ENCODE measurements around the gene RCOR3. TPM values are rescaled to one million over a fixed set of nuclear protein-coding genes. Genes with fewer than 3 reads are reported as not detected.

The RCOR3 gene
- total RNA-seq, 4 donors from 2014 or later: 20.5 to 45.6 (median 31.0) TPM

DNA sequence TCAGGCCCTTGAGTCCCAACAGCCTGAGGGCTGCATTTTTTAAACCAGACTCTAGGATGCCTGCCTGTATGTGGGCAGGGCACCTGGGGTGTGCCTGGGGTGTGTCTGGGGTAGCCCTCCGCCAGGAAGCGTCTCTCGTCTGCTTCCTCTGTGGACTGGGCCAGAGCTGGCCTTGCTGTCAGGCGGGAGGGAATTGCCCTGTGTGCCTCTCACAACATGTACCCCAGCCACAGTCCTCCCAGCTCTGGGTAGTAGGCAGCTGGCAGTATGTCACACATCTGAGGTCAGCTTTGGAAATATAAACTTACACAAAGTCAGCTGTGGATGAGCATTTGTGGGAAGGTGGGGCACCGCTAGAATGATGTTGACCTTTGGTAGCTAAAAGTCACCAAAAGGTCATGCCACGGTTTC is 80.5 kb downstream of the RCOR3 start:
- TF ChIP-seq, protein P1, sequence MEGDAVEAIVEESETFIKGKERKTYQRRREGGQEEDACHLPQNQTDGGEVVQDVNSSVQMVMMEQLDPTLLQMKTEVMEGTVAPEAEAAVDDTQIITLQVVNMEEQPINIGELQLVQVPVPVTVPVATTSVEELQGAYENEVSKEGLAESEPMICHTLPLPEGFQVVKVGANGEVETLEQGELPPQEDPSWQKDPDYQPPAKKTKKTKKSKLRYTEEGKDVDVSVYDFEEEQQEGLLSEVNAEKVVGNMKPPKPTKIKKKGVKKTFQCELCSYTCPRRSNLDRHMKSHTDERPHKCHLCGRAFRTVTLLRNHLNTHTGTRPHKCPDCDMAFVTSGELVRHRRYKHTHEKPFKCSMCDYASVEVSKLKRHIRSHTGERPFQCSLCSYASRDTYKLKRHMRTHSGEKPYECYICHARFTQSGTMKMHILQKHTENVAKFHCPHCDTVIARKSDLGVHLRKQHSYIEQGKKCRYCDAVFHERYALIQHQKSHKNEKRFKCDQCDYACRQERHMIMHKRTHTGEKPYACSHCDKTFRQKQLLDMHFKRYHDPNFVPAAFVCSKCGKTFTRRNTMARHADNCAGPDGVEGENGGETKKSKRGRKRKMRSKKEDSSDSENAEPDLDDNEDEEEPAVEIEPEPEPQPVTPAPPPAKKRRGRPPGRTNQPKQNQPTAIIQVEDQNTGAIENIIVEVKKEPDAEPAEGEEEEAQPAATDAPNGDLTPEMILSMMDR (IDR thresholded peaks at IDR 0.05): no peak
- no peak for ATAC-seq (ENCODE audit: low FRiP score)

DNA sequence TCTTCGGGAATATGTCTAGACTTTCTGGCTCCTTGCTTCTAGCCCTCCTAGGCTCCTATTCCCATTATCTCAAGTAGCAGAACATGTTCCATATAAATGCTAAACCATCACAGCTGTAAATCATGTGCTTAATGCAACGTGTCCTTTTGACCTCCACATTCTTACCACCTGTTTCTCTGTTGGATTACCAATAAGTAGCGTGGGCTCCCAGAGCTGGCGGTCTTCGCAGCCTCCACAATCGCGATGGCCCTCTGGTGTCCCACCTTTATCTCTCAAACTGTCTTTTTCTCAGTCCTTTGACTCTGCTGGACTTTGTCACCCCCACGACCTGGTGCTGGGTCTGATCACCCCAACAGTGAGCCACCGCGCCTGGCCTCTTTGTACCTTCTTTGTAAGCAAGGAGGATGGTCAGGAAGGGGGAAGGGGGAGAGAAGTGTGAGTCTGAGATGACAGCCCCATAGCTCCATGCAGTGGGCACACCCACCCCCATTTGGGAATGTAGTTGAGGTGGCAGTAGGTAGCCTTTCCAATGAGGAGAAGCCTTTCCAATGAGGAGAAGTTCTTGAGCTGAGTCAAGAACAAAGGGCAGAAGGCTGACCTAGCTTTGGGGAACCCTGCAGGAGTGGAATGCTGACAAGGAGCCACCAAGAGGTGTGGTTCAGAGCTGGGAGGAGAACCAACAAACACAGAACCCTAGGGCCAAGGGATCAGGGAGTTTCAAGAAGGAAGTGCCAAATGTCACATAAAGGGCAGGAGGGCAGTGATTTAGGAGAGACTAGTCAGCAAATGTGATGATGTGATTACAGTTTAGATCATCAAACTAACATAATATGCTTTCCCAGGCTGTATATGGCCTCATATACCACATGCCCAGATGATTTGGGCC is 81.7 kb downstream of the RCOR3 start:
- DNase-seq (ENCODE audit: low spot score) (no peak), ATAC-seq (ENCODE audit: low FRiP score) (no peak)
- TF ChIP-seq, protein P1 (IDR thresholded peaks at IDR 0.05): no peak

More for the DNA sequence above, 80.5 kb downstream of the RCOR3 start:
- no peak for DNase-seq (ENCODE audit: low spot score)

DNA sequence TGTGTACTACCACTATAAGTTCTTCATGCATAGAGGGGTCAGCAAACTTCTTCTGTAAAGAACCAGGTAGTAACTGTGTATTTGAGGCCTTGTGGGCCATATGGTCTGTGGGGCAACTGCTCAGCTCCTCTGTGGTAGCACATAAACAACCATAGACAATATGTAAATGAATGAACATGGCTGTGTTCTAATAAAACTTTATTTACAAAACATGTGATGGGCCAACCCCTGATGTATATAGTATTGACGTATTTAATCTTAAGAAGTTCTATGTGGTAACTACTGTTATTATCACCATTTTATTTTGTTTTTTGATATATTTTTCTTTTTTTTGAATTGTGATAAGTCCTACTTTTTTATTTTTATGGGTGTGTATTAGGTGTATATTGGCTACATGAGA is 82.8 kb downstream of the RCOR3 start:
- TF ChIP-seq, protein P1 (IDR thresholded peaks at IDR 0.05): no peak
- ATAC-seq (ENCODE audit: low FRiP score): no peak

DNA sequence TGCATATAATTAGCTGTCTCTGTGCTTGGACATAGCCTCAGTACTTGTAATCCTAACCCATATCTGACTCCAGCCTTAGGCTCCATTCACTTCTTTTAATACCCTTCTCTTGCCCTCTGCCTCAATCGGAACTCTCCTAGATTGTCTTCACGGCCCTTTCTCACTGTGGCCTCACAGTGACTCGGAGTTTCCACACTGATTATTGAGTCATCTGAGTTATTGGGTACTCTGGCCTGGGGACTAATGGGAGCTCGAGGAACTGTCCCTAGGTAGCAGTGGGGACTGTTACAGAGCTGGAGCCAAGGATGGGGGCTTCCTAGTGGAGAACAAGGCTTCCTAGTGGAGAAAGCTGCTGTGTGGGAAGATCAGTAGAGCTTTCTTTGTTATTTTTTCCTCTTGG is 84.4 kb downstream of the RCOR3 start:
- TF ChIP-seq, protein P1 (IDR thresholded peaks at IDR 0.05): no peak
- ATAC-seq (ENCODE audit: low FRiP score) (no peak), DNase-seq (ENCODE audit: low spot score) (no peak)

More for the DNA sequence above, 82.8 kb downstream of the RCOR3 start:
- DNase-seq (ENCODE audit: low spot score): no peak

DNA sequence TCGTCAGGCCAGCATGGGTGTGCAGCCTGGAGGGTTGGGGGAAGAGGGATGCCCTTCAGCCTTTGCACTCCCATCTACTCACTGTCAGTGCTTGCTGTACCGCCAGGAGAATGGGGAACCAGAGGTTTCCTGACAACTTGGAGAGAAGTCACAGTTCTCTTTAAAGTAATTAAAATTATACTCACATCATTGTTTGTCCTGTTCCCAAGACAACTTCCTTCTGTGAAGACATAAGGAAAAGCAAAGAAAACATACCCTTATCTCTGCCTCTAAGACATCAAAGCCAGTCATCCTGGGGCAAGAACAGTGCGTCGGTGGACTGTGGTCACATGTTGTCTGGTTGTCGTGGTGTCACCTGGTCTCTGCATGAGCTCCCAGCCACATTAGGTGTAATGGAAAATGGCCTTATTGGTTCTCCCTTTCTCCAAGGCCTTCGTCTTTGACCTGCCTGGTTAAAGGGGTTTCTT is 85.0 kb downstream of the RCOR3 start:
- TF ChIP-seq, protein P1 (IDR thresholded peaks at IDR 0.05): no peak
- no peak for DNase-seq (ENCODE audit: low spot score)
- ATAC-seq (ENCODE audit: low FRiP score): no peak

DNA sequence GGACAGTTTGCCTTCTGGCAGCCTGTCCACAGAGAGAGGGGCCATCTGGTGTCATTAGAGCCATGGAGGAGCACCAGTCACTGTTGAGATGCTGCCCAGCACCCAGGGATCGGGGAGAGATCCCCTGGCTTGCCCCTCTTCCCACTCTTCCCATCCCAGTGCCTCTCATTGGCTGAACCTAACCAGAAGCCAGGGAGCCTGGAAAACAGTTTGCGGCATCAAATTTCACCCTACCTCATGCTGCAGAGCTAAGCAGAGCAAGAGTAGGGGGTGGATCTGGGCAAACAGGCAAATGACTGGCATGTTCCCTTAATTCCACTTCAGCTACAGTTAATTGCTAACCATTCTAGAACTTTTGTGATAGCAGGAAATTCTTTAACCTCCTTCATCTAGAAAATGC is 86.6 kb downstream of the RCOR3 start:
- DNase-seq (ENCODE audit: low spot score) (no peak), ATAC-seq (ENCODE audit: low FRiP score) (no peak)
- TF ChIP-seq, protein P1 (IDR thresholded peaks at IDR 0.05): no peak

All from omental fat pad (tissue), 4 donors.